Endodermal cell (in vitro differentiated cells): ENCODE results near the gene DLG2. TPM values are rescaled to one million over a fixed set of nuclear protein-coding genes. Genes with fewer than 3 reads are reported as not detected.

Experiments used
- DNase-seq: peaks from one replicate; pipeline ENCODE4 v3.0.0-alpha.2; 2017
- H3K27ac ChIP-seq: 2 replicates; pipeline ENCODE4 v1.5.1; 2013; ENCODE audit warnings: mild to moderate bottlenecking, low read depth, low read length, moderate library complexity
- H3K27me3 ChIP-seq: 2 replicates; pipeline ENCODE4 v1.6.1; 2013; ENCODE audit warnings: mild to moderate bottlenecking, low read length, moderate library complexity; ENCODE audit not compliant: insufficient read depth, control insufficient read depth, poor library complexity, severe bottlenecking
- H3K36me3 ChIP-seq: 2 replicates; pipeline ENCODE4 v1.7.0; 2013; ENCODE audit warnings: mild to moderate bottlenecking, low read length, moderate library complexity; ENCODE audit not compliant: control insufficient read depth, insufficient read depth
- H3K4me1 ChIP-seq: one replicate; pipeline ENCODE4 v1.7.0; 2013; ENCODE audit warnings: low read length; ENCODE audit not compliant: control insufficient read depth, insufficient read depth
- H3K4me3 ChIP-seq: 2 replicates; pipeline ENCODE4 v1.5.1; 2013; ENCODE audit warnings: mild to moderate bottlenecking, low read length, moderate library complexity
- H3K9ac ChIP-seq: 2 replicates; pipeline ENCODE4 v1.6.1; 2013; ENCODE audit warnings: mild to moderate bottlenecking, low read length, moderate library complexity; ENCODE audit not compliant: poor library complexity, severe bottlenecking; ENCODE audit errors: extremely low read depth
- H3K9me3 ChIP-seq: 2 replicates; pipeline ENCODE4 v1.6.1; 2013; ENCODE audit warnings: mild to moderate bottlenecking, low read length, moderate library complexity; ENCODE audit not compliant: control insufficient read depth
- H3K27ac Mint-ChIP-seq: 2 replicates; pipeline ENCODE4 v1.8.0; 2020; ENCODE audit warnings: mixed read lengths
- H3K27me3 Mint-ChIP-seq: 2 replicates; pipeline ENCODE4 v1.8.0; 2021; ENCODE audit warnings: mild to moderate bottlenecking, mixed read lengths; ENCODE audit not compliant: insufficient read depth
- H3K36me3 Mint-ChIP-seq: 2 replicates; pipeline ENCODE4 v1.8.0; 2020; ENCODE audit warnings: low read depth, mixed read lengths
- H3K4me1 Mint-ChIP-seq: 2 replicates; pipeline ENCODE4 v1.8.0; 2020; ENCODE audit warnings: mixed read lengths
- H3K4me3 Mint-ChIP-seq: 2 replicates; pipeline ENCODE4 v1.8.0; 2020; ENCODE audit warnings: mild to moderate bottlenecking, moderate library complexity, mixed read lengths
- H3K9me3 Mint-ChIP-seq: 2 replicates; pipeline ENCODE4 v1.8.0; 2020; ENCODE audit warnings: mild to moderate bottlenecking, mixed read lengths
- CTCF ChIP-seq: fragments of 200-600 bp; sonication (generic); conservative IDR thresholded peaks from 2 replicates; pipeline ENCODE4 v1.5.0; 2021; ENCODE audit warnings: antibody characterized with exemption, mild to moderate bottlenecking
- WGBS, 2 experiments: methylation state at CpG; one replicate each; pipeline versions ENCODE4 v1.1.5 to v1.1.7; 2013; ENCODE audit warnings: missing lambda C conversion rate in 2 of 2, mixed read lengths in 1 of 2; ENCODE audit not compliant: insufficient coverage in 1 of 2, insufficient read length in 1 of 2; 5-methylcytosine and 5-hydroxymethylcytosine counted together
- total RNA-seq, 2 donors: library from RNA; stranded (reverse); fragmentation: NEBNext Ultra II Directional in 1 of 2; extraction: Animal tissue kit (Norgen Biotek cat#: 25700) in 1 of 2; gene quantifications; 2 replicates in 1 of 2; 3 replicates in 1 of 2; pipeline ENCODE4 v1.2.1, GENCODE V29; 2021

DLG2 gene
- total RNA-seq, 2 donors from 2014 or later, result 9.6 to 10.6 TPM

- TF ChIP-seq CTCF, result no peak
- H3K27me3 ChIP-seq, result no peaks in the 10 kb centered on the region
- H3K27me3 Mint-ChIP-seq, result no peaks in the 10 kb centered on the region
- H3K9ac ChIP-seq, result no peak overlapping the region
- no peak overlapping the region for H3K27ac Mint-ChIP-seq
- no peak overlapping the region for H3K4me3 Mint-ChIP-seq
- 94% methylated on average over 2 of the region's 2 CpGs; no CpG with 5 or more reads in 1 of the 2 experiments for WGBS, 2 experiments
- no peaks in the 10 kb centered on the region for H3K36me3 ChIP-seq
- no peak overlapping the region for H3K4me3 ChIP-seq
- no peak overlapping the region for H3K27ac ChIP-seq
- H3K9me3 Mint-ChIP-seq, result no peaks in the 10 kb centered on the region
- no peaks in the 10 kb centered on the region for H3K9me3 ChIP-seq
- H3K4me1 Mint-ChIP-seq, result peaks cover 33% of the 10 kb centered on the region
- no peaks in the 10 kb centered on the region for H3K4me1 ChIP-seq
- no peaks in the 10 kb centered on the region for H3K36me3 Mint-ChIP-seq
- DNase-seq, result no peak
Measured at GRCh38 chr11:84828616-84829015, 798.5 kb downstream of the DLG2 start.

- DNase-seq, result no peak
- Histone ChIP-seq H3K9me3 (no peaks in the 10 kb centered on the region), H3K9ac (no peak overlapping the region), H3K36me3 (no peaks in the 10 kb centered on the region), H3K27ac (no peak overlapping the region), H3K4me3 (no peak overlapping the region), H3K27me3 (no peaks in the 10 kb centered on the region), H3K4me1 (peaks cover 4% of the 10 kb centered on the region)
- no peak overlapping the region for H3K4me3 Mint-ChIP-seq
- 88 to 96% methylated on average over 2 to 3 of the region's 3 CpGs for WGBS, 2 experiments
- TF ChIP-seq CTCF, result no peak
- peaks cover 27% of the 10 kb centered on the region for H3K4me1 Mint-ChIP-seq
- no peaks in the 10 kb centered on the region for H3K9me3 Mint-ChIP-seq
- no peaks in the 10 kb centered on the region for H3K27me3 Mint-ChIP-seq
- no peak overlapping the region for H3K27ac Mint-ChIP-seq
- no peaks in the 10 kb centered on the region for H3K36me3 Mint-ChIP-seq
Measured at GRCh38 chr11:84825106-84825660, 802.0 kb downstream of the DLG2 start.

GRCh38 chr11:84824624-84825023, 802.5 kb downstream of the DLG2 start:
- H3K9ac ChIP-seq, result no peak overlapping the region
- TF ChIP-seq CTCF, result no peak
- Mint-ChIP-seq H3K4me1 (peaks cover 26% of the 10 kb centered on the region), H3K36me3 (no peaks in the 10 kb centered on the region), H3K27me3 (no peaks in the 10 kb centered on the region), H3K27ac (no peak overlapping the region), H3K4me3 (no peak overlapping the region), H3K9me3 (no peaks in the 10 kb centered on the region)
- no peaks in the 10 kb centered on the region for H3K36me3 ChIP-seq
- H3K4me1 ChIP-seq, result peaks cover 6% of the 10 kb centered on the region
- no peaks in the 10 kb centered on the region for H3K9me3 ChIP-seq
- no peak overlapping the region for H3K27ac ChIP-seq
- no peaks in the 10 kb centered on the region for H3K27me3 ChIP-seq
- H3K4me3 ChIP-seq, result no peak overlapping the region
- DNase-seq, result no peak
- 98 to 100% methylated on average over 1 to 3 of the region's 3 CpGs for WGBS, 2 experiments
